Measurements from ENCODE around the gene NCKAP5L.

DNA sequence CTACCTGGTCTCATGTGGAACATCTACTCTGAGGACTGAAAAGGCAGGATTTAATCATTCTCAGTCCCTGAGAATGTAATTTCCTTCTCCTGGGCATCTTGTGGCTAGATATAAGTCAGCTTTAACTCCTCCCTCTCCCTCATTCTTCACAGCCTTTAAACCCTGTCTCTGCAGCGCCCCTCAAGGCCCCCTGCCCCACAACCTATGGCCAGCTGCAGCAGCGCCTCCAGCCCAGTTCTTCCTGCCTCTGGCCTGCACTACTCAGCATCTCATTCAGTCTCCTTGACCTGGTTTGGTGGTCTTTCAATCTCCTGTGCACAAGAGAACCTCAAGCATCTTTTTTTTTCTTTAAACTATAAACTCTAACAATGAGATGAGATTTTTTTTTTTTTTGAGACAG lies 29.3 kb downstream of the NCKAP5L start:
- TF ChIP-seq, protein P1, sequence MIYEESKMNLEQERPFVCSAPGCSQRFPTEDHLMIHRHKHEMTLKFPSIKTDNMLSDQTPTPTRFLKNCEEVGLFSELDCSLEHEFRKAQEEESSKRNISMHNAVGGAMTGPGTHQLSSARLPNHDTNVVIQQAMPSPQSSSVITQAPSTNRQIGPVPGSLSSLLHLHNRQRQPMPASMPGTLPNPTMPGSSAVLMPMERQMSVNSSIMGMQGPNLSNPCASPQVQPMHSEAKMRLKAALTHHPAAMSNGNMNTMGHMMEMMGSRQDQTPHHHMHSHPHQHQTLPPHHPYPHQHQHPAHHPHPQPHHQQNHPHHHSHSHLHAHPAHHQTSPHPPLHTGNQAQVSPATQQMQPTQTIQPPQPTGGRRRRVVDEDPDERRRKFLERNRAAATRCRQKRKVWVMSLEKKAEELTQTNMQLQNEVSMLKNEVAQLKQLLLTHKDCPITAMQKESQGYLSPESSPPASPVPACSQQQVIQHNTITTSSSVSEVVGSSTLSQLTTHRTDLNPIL (CRISPR knock-in tag; IDR thresholded peaks at IDR 0.05; ENCODE audit: low read depth): no peak
- TF ChIP-seq ZNF565 (CRISPR knock-in tag; conservative IDR thresholded peaks at IDR 0.05; ENCODE audit: low read depth): no peak
- no peak for TF ChIP-seq BACH2 (CRISPR knock-in tag; IDR thresholded peaks at IDR 0.05; ENCODE audit: borderline replicate concordance)
- no peak for TF ChIP-seq RARB (CRISPR knock-in tag; IDR thresholded peaks at IDR 0.05)
- no peak for TF ChIP-seq ZFP3 (CRISPR knock-in tag; IDR thresholded peaks at IDR 0.05)
- no peak for TF ChIP-seq ZNF8 (CRISPR knock-in tag; IDR thresholded peaks at IDR 0.05)
- TF ChIP-seq ARNTL (CRISPR knock-in tag; IDR thresholded peaks at IDR 0.05; ENCODE audit: borderline replicate concordance, low read depth): no peak
- TF ChIP-seq, protein P2, sequence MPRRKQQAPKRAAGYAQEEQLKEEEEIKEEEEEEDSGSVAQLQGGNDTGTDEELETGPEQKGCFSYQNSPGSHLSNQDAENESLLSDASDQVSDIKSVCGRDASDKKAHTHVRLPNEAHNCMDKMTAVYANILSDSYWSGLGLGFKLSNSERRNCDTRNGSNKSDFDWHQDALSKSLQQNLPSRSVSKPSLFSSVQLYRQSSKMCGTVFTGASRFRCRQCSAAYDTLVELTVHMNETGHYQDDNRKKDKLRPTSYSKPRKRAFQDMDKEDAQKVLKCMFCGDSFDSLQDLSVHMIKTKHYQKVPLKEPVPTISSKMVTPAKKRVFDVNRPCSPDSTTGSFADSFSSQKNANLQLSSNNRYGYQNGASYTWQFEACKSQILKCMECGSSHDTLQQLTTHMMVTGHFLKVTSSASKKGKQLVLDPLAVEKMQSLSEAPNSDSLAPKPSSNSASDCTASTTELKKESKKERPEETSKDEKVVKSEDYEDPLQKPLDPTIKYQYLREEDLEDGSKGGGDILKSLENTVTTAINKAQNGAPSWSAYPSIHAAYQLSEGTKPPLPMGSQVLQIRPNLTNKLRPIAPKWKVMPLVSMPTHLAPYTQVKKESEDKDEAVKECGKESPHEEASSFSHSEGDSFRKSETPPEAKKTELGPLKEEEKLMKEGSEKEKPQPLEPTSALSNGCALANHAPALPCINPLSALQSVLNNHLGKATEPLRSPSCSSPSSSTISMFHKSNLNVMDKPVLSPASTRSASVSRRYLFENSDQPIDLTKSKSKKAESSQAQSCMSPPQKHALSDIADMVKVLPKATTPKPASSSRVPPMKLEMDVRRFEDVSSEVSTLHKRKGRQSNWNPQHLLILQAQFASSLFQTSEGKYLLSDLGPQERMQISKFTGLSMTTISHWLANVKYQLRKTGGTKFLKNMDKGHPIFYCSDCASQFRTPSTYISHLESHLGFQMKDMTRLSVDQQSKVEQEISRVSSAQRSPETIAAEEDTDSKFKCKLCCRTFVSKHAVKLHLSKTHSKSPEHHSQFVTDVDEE (CRISPR knock-in tag; IDR thresholded peaks at IDR 0.05): no peak
